Thoracic aorta (tissue), 2 donors: ENCODE measurements around the gene GRXCR1. TPM values are rescaled to one million over a fixed set of nuclear protein-coding genes. Genes with fewer than 3 reads are reported as not detected.

Experiments
- ATAC-seq: fragments of 150-250 bp; one replicate; pipeline ENCODE4 v1.8.0; 2017; ENCODE audit warnings: low read depth; ENCODE audit not compliant: insufficient number of reproducible peaks, low FRiP score
- DNase-seq: peaks from one replicate; pipeline ENCODE4 v3.0.0-alpha.2; 2020; ENCODE audit warnings: low spot score
- H3K27ac ChIP-seq, 2 donors: fragments of 200-600 bp; sonication (generic); 1 replicate in 1 of 2; 2 replicates in 1 of 2; pipeline ENCODE4 v1.5.1; 2016; ENCODE audit warnings: mild to moderate bottlenecking in 2 of 2, moderate library complexity in 2 of 2
- H3K27me3 ChIP-seq: fragments of 200-600 bp; sonication (generic); replicated peaks from 2 replicates; pipeline ENCODE4 v1.6.0; 2016; ENCODE audit warnings: mild to moderate bottlenecking; ENCODE audit not compliant: insufficient read depth
- H3K36me3 ChIP-seq: fragments of 200-600 bp; sonication (generic); one replicate; pipeline ENCODE4 v1.5.1; 2016
- H3K4me1 ChIP-seq, 2 donors: fragments of 200-600 bp; sonication (generic); 1 replicate in 1 of 2; 2 replicates in 1 of 2; pipeline versions ENCODE4 v1.5.1 to v1.6.0; 2016; ENCODE audit warnings: low read depth in 2 of 2, mild to moderate bottlenecking in 1 of 2; ENCODE audit not compliant: control insufficient read depth in 1 of 2
- H3K4me3 ChIP-seq: fragments of 200-600 bp; sonication (generic); 2 replicates; pipeline ENCODE4 v1.5.1; 2016; ENCODE audit warnings: mild to moderate bottlenecking
- H3K9me3 ChIP-seq: fragments of 200-600 bp; sonication (generic); 2 replicates; pipeline ENCODE4 v1.5.1; 2016
- total RNA-seq, 2 donors: library from RNA; depleted of rRNA; stranded (reverse); fragments of >200 nt; gene quantifications; one replicate each; pipeline versions ENCODE4 v1.1.0 to v1.2.3, GENCODE V29; 2016
- TF ChIP-seq, protein P1 (sequence below): fragments of 200-600 bp; sonication (generic); IDR thresholded peaks from one replicate; pipeline ENCODE4 v1.5.1; 2019; ENCODE audit warnings: antibody characterized with exemption

The GRXCR1 gene
- total RNA-seq, 2 donors from 2014 or later = not detected

DNA sequence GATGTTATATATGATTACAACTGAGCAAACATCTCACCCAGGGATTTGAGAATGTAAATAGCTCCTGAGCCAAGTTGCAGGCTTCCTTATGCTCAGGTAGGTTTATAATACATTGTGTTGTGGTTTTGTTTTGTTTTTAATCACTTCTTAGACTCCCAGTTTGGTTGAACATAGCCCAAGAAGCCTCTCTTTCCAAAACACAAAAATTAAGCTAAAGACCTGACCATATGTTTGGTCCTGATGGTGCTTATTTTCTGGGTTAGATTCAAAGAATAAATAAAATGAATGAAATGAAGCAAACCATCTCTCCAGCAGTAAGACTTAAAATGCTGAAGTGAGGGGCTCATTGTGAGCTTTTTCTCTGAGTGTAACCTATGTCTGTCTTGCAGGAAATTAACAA lies 93.5 kb downstream of the GRXCR1 start:
- TF ChIP-seq, protein P1, sequence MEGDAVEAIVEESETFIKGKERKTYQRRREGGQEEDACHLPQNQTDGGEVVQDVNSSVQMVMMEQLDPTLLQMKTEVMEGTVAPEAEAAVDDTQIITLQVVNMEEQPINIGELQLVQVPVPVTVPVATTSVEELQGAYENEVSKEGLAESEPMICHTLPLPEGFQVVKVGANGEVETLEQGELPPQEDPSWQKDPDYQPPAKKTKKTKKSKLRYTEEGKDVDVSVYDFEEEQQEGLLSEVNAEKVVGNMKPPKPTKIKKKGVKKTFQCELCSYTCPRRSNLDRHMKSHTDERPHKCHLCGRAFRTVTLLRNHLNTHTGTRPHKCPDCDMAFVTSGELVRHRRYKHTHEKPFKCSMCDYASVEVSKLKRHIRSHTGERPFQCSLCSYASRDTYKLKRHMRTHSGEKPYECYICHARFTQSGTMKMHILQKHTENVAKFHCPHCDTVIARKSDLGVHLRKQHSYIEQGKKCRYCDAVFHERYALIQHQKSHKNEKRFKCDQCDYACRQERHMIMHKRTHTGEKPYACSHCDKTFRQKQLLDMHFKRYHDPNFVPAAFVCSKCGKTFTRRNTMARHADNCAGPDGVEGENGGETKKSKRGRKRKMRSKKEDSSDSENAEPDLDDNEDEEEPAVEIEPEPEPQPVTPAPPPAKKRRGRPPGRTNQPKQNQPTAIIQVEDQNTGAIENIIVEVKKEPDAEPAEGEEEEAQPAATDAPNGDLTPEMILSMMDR = no peak
- H3K4me3 ChIP-seq = no peak overlapping the region
- no peaks in the 10 kb centered on the region for H3K4me1 ChIP-seq
- no peaks in the 10 kb centered on the region for H3K9me3 ChIP-seq
- no peak for DNase-seq
- H3K27ac ChIP-seq = no peak overlapping the region
- no peaks in the 10 kb centered on the region for H3K27me3 ChIP-seq
- H3K36me3 ChIP-seq = no peaks in the 10 kb centered on the region
- no peak for ATAC-seq

DNA sequence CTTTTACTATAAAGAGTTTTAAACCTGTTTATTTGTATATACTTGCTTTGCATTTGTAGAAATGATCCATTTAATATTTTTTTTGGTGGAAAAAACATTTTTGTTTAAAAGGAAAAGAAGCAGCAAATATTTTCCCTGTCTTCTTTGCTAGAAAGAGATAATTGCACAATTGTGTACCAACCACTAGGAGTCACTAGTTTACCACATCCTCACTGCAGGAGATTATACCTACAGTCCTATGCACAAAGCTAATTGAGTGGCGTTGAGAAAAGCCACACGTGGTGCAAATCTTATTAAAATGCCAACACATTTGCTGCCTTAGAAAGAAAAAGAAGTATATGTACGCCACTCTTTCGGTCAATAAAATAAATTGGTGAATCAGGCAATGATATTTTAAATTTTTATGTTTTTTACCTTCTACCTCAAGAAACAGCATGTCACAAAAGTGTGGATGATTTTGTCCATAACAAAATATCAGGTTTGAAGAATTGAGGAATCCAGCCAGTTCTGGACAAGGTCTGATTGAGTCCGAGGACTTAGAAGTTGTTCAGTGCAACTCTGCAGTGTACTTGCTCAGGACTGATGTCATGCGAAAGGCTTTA lies 102.9 kb downstream of the GRXCR1 start:
- TF ChIP-seq, protein P1 = peak; percentile 66
- Histone ChIP-seq H3K27me3 (no peaks in the 10 kb centered on the region), H3K27ac (no peak overlapping the region), H3K9me3 (no peaks in the 10 kb centered on the region), H3K4me1 (no peaks in the 10 kb centered on the region), H3K36me3 (no peaks in the 10 kb centered on the region), H3K4me3 (no peak overlapping the region)
- ATAC-seq = no peak
- no peak for DNase-seq

DNA sequence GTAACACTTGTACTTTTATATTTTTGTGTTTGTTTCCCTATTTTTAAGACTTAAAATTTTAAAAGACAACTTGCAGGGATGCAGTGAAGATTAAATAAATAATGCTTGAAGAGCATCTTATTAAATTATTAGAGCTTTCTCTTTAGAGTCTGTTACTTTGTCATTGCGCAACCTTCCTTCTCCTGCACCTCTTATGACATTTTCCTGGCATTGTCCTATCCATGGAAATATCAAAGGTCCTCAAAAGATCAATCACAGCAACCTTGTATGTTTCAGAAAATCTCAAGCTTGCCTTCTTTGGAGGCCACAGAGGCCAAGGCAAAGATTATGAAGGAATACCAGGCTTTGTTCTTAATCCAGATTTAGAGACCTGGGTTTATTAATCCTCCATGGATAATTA lies 116.3 kb downstream of the GRXCR1 start:
- H3K27ac ChIP-seq = no peak overlapping the region
- H3K36me3 ChIP-seq = no peaks in the 10 kb centered on the region
- DNase-seq (no peak), ATAC-seq (no peak)
- no peak overlapping the region for H3K4me3 ChIP-seq
- H3K27me3 ChIP-seq = no peaks in the 10 kb centered on the region
- H3K4me1 ChIP-seq = no peaks in the 10 kb centered on the region
- TF ChIP-seq, protein P1 = no peak
- H3K9me3 ChIP-seq = peaks cover 6% of the 10 kb centered on the region

DNA sequence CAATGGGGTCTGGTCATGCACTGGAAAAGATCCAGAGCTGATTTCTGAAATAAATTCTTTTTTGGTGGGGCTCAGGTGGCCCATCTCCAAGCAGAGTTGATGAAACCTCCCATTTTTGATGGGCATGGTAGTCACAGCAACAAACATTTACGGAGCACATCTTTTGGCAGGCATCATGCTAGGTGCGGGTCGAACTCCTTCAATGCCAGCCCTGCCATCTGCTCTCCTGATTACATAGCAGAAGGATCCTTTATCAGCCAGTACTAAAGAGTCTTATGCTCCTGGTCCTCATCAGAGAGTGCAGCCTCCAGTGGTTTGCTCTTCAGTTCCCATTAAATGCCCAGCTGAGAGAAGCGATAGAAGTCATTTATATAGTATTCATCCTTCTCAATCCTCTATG lies 121.7 kb downstream of the GRXCR1 start:
- Histone ChIP-seq H3K27me3 (no peaks in the 10 kb centered on the region), H3K27ac (no peak overlapping the region), H3K4me3 (no peak overlapping the region), H3K9me3 (no peaks in the 10 kb centered on the region), H3K36me3 (no peaks in the 10 kb centered on the region), H3K4me1 (no peaks in the 10 kb centered on the region)
- DNase-seq (no peak), ATAC-seq (no peak)
- TF ChIP-seq, protein P1 = no peak

DNA sequence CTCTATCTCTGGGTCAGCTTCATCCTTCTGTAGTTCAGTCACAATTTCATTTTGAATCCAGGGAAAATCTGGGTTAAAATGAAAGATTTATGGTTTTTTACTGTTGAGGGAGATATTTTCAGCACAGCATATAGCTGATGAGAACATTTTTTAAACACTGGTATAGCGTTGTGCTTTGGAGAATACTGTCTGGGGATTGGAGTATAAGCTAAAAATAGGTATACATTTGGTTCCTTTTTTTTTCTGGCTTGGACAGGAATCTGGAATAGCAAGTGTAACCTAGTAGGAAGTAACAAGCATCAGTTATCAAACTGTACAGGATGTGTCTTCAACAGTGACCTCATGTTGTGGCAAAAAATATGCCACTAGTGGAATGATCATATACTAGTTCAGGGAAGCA lies 149.1 kb downstream of the GRXCR1 start:
- TF ChIP-seq, protein P1 = no peak
- no peak overlapping the region for H3K4me3 ChIP-seq
- H3K9me3 ChIP-seq = no peaks in the 10 kb centered on the region
- H3K27ac ChIP-seq = no peak overlapping the region
- ATAC-seq (no peak), DNase-seq (no peak)
- H3K27me3 ChIP-seq = no peaks in the 10 kb centered on the region
- no peaks in the 10 kb centered on the region for H3K4me1 ChIP-seq
- H3K36me3 ChIP-seq = no peaks in the 10 kb centered on the region
